ENCODE measurements around the gene LSM4. TPM values are rescaled to one million over a fixed set of nuclear protein-coding genes. Genes with fewer than 3 reads are reported as not detected.

Gene LSM4
- total and polyA plus RNA-seq, 2 of the 13 experiments (the other 11 are each of a cell fraction or from before 2014, with no cell fraction given): 65.8 to 166 TPM

DNA sequence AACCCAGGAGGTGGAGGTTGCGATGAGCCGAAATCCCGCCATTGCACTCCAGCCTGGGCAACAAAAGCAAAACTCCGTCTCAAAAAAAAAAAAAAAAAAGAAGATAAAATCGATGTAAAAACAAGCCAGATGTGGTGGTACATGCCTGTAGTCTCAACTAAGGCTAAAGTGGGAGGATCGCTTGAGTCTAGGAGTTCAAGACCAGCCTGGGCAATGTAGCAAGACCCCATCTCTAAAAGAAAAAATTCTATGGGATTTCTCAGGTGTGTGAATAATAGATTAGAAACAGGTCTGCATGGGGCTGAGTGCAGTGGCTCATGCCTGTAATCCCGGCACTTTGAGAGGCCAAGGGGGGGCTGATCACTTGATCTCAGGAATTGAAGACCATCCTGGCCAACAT is 28.7 kb upstream of the LSM4 start:
- ChIA-PET CTCF (ENCODE audit: low intra/inter-chr PET ratio, low total read pairs) (interaction anchor here (3.2 kb wide), 1 partner anchor 58 kb away, joined by 31 read pairs; no protein-coding TSS in a partner anchor), POLR2A (interaction anchor here (0.6 kb wide), 1 partner anchor 38 kb away, joined by 3 read pairs; no protein-coding TSS in a partner anchor)
- no peak for TF ChIP-seq HNF4G (IDR thresholded peaks at IDR 0.05; ENCODE audit: borderline replicate concordance, low read depth, low read length)
- no peak for TF ChIP-seq HNF4G (CRISPR knock-in tag; IDR thresholded peaks at IDR 0.05; ENCODE audit: borderline replicate concordance, low read depth)
- TF ChIP-seq FOXO1 (CRISPR knock-in tag; IDR thresholded peaks at IDR 0.05): no peak
- no peak for TF ChIP-seq RXRB (CRISPR knock-in tag; IDR thresholded peaks at IDR 0.05; ENCODE audit: borderline replicate concordance)
- TF ChIP-seq MIXL1 (CRISPR knock-in tag; IDR thresholded peaks at IDR 0.05): no peak
- TF ChIP-seq ZNF326 (CRISPR knock-in tag; IDR thresholded peaks at IDR 0.05; ENCODE audit: borderline replicate concordance): no peak
- TF ChIP-seq ZNF264 (CRISPR knock-in tag; IDR thresholded peaks at IDR 0.05): no peak
- no peak for TF ChIP-seq ZNF704 (CRISPR knock-in tag; IDR thresholded peaks at IDR 0.05; ENCODE audit: borderline replicate concordance)
- TF ChIP-seq ZNF550 (CRISPR knock-in tag; IDR thresholded peaks at IDR 0.05; ENCODE audit: borderline replicate concordance): no peak
- TF ChIP-seq MAFG (CRISPR knock-in tag; IDR thresholded peaks at IDR 0.05): no peak
- no peak for TF ChIP-seq E2F2 (CRISPR knock-in tag; IDR thresholded peaks at IDR 0.05; ENCODE audit: borderline replicate concordance)
- TF ChIP-seq, protein P1, sequence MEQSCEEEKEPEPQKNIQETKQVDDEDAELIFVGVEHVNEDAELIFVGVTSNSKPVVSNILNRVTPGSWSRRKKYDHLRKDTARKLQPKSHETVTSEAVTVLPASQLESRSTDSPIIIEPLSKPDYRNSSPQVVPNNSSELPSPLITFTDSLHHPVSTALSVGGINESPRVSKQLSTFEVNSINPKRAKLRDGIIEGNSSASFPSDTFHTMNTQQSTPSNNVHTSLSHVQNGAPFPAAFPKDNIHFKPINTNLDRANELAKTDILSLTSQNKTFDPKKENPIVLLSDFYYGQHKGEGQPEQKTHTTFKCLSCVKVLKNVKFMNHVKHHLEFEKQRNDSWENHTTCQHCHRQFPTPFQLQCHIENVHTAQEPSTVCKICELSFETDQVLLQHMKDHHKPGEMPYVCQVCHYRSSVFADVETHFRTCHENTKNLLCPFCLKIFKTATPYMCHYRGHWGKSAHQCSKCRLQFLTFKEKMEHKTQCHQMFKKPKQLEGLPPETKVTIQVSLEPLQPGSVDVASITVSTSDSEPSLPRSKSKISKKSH (CRISPR knock-in tag; IDR thresholded peaks at IDR 0.05; ENCODE audit: borderline replicate concordance): no peak
- TF ChIP-seq ZNF350 (CRISPR knock-in tag; IDR thresholded peaks at IDR 0.05; ENCODE audit: borderline replicate concordance, low read depth): no peak
- no peak for TF ChIP-seq JDP2 (CRISPR knock-in tag; IDR thresholded peaks at IDR 0.05; ENCODE audit: borderline replicate concordance)
- no peak for TF ChIP-seq HOXA5 (CRISPR knock-in tag; IDR thresholded peaks at IDR 0.05)
- no peak for TF ChIP-seq BCL6 (CRISPR knock-in tag; IDR thresholded peaks at IDR 0.05)
- no peak for TF ChIP-seq ZEB1 (IDR thresholded peaks at IDR 0.05; ENCODE audit: insufficient replicate concordance, low read depth)
- TF ChIP-seq, protein P2, sequence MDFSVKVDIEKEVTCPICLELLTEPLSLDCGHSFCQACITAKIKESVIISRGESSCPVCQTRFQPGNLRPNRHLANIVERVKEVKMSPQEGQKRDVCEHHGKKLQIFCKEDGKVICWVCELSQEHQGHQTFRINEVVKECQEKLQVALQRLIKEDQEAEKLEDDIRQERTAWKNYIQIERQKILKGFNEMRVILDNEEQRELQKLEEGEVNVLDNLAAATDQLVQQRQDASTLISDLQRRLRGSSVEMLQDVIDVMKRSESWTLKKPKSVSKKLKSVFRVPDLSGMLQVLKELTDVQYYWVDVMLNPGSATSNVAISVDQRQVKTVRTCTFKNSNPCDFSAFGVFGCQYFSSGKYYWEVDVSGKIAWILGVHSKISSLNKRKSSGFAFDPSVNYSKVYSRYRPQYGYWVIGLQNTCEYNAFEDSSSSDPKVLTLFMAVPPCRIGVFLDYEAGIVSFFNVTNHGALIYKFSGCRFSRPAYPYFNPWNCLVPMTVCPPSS (IDR thresholded peaks at IDR 0.05): no peak
- TF ChIP-seq CBFB (CRISPR knock-in tag; IDR thresholded peaks at IDR 0.05): no peak
- no peaks in the 10 kb centered on the region for H3K27me3 ChIP-seq (ENCODE audit: control insufficient read depth in 1 of 2, insufficient read depth in 2 of 2, low read length in 2 of 2)
- H3K4me1 ChIP-seq (ENCODE audit: insufficient read depth, low read length): peaks cover 26% of the 10 kb centered on the region
- in situ Hi-C loops (cut with HindIII; ENCODE audit: extremely low pct_ligation_motif_present, low pct_unique_long_range_greater_than_20kb): no loop called here
- no peaks in the 10 kb centered on the region for H3K9me3 ChIP-seq (ENCODE audit: low read length)
- no peak overlapping the region for H2AFZ ChIP-seq (ENCODE audit: low read length)
- H3K4me2 ChIP-seq (ENCODE audit: low read depth, low read length): no peak overlapping the region
- H3K79me2 ChIP-seq (ENCODE audit: insufficient read depth, low read length): peaks cover 7% of the 10 kb centered on the region
- WGBS (ENCODE audit: low lambda C conversion rate): 92% methylated on average over 7 of the region's 7 CpGs
- no peak for FAIRE-seq
- H3K9ac ChIP-seq (ENCODE audit: insufficient read depth, low read depth, low read length): no peak overlapping the region
- intact Hi-C loops (cut with micrococcal nuclease; ENCODE audit: unreplicated experiment): no loop called here
- peaks cover 12 to 27% of the 10 kb centered on the region in 2 experiments for H3K36me3 ChIP-seq (replicated peaks in 1 of 2; ENCODE audit: control insufficient read depth in 1 of 2, insufficient read depth in 2 of 2, low read length in 2 of 2)
- BruUV-seq (replicated peaks): no TSS peak
- H3K27ac ChIP-seq (ENCODE audit: extremely low read length, insufficient read depth, low read length): no peak overlapping the region
- ATAC-seq: no peak
- DNase-seq (ENCODE audit: low spot score): no peak
- H4K20me1 ChIP-seq (ENCODE audit: insufficient read depth, low read length): peaks cover 2% of the 10 kb centered on the region; the same call in 1 of the 2 replicates
- no peak overlapping the region for H3K4me3 ChIP-seq (replicated peaks in 1 of 3; ENCODE audit: insufficient read depth in 1 of 3, low read depth in 2 of 3, low read length in 3 of 3)
